Vagina (tissue), 2 donors: ENCODE results near the gene SLC9A1.
A peak's percentile ranks its signal among the peaks of the same experiment; 100 is the strongest.

Source experiments
- CTCF ChIP-seq, 3 experiments: fragments of 450-650 bp in 2 of 3; fragments of 200-600 bp in 1 of 3; sonication (generic) in 1 of 3; IDR thresholded peaks; one replicate each; pipeline ENCODE4 v1.5.1; 2017 to 2019; ENCODE audit warnings: antibody characterized with exemption in 3 of 3, mild to moderate bottlenecking in 2 of 3, moderate library complexity in 2 of 3
- POLR2AphosphoS5 ChIP-seq, 2 donors: sonication (generic); formaldehyde crosslinking; IDR thresholded peaks; one replicate each; pipeline ENCODE4 v1.9.0; 2017; ENCODE audit warnings: antibody characterized with exemption in 2 of 2, mild to moderate bottlenecking in 2 of 2, low read depth in 1 of 2; ENCODE audit not compliant: insufficient read depth in 1 of 2

GRCh38 chr1:27161594-27161993 lies 6.7 kb upstream of the SLC9A1 start:
- TF ChIP-seq CTCF (IDR thresholded peaks at IDR 0.05) (no peak), POLR2AphosphoS5 (IDR thresholded peaks at IDR 0.05; ENCODE audit: insufficient read depth in 1 of 2, low read depth in 1 of 2) (peak in 1 of 2 donors; percentile 83)
